ENCODE measurements around the gene SIDT2.
"Not testable (repeated sequence)": the region's sequence is repeated elsewhere in the genome, so short reads cannot be mapped to it uniquely, and the experiment has no call there.

DNA sequence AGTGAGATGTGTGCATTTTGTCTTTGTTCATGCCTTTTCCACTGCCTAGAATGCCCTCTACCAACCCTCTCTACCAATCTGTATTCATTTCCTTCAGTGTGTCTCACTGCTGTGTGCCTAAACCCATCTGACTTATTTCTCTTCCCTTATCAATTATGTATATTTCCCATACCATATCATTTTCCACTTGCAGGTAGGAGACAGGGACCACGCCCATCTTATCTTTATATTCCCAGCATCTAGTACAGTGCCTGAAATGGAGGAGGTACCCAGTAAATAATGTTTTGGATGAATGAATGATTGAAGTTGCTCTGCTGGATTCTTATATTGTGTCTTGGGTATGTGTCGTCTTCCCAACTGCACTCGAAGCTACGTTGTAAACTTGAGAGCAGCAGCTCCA lies 43.6 kb upstream of the SIDT2 start:
- TF ChIP-seq, protein P1, sequence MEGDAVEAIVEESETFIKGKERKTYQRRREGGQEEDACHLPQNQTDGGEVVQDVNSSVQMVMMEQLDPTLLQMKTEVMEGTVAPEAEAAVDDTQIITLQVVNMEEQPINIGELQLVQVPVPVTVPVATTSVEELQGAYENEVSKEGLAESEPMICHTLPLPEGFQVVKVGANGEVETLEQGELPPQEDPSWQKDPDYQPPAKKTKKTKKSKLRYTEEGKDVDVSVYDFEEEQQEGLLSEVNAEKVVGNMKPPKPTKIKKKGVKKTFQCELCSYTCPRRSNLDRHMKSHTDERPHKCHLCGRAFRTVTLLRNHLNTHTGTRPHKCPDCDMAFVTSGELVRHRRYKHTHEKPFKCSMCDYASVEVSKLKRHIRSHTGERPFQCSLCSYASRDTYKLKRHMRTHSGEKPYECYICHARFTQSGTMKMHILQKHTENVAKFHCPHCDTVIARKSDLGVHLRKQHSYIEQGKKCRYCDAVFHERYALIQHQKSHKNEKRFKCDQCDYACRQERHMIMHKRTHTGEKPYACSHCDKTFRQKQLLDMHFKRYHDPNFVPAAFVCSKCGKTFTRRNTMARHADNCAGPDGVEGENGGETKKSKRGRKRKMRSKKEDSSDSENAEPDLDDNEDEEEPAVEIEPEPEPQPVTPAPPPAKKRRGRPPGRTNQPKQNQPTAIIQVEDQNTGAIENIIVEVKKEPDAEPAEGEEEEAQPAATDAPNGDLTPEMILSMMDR (IDR thresholded peaks at IDR 0.05) = not testable (repeated sequence)
- not testable (repeated sequence) for TF ChIP-seq EP300, POLR2AphosphoS5 (IDR thresholded peaks at IDR 0.05)
